22Rv1 (cell line): Measurements from ENCODE around the gene INTS12.
"Not testable (repeated sequence)": the region's sequence is repeated elsewhere in the genome, so short reads cannot be mapped to it uniquely, and the experiment has no call there.

ENCODE experiments used
- H3K27ac ChIP-seq: fragments of 450-650 bp; 2 replicates; pipeline ENCODE4 v1.5.1; 2017
- CTCF ChIP-seq: fragments of 450-650 bp; IDR thresholded peaks from 2 replicates; pipeline ENCODE4 v1.5.1; 2017; ENCODE audit warnings: mild to moderate bottlenecking
- ZFX ChIP-seq: fragments of 450-650 bp; IDR thresholded peaks from 2 replicates; pipeline ENCODE4 v1.6.1; 2017; ENCODE audit warnings: antibody characterized with exemption, borderline replicate concordance

Gene INTS12

GRCh38 chr4:105708181-105709080 lies at the start of gene INTS12, which contains the start of gene GSTCD:
Gene INTS12, minus strand, starts transcription at chr4:105708689. Its CDS starts 8,684 bp downstream, at chr4:105700005.
Gene GSTCD, plus strand, starts transcription at chr4:105708784. Its CDS starts 8,830 bp downstream, at chr4:105717614.
- H3K27ac ChIP-seq: peak within 1 kb of the TSS; percentile 91
- TF ChIP-seq CTCF: no peak
- no peak for TF ChIP-seq ZFX

GRCh38 chr4:105755375-105755774 lies 46.9 kb upstream of the INTS12 start:
- H3K27ac ChIP-seq: no peak overlapping the region
- TF ChIP-seq ZFX: no peak
- no peak for TF ChIP-seq CTCF

GRCh38 chr4:105753361-105753760 lies 44.9 kb upstream of the INTS12 start:
- TF ChIP-seq CTCF: no peak
- no peak for TF ChIP-seq ZFX
- no peak overlapping the region for H3K27ac ChIP-seq

GRCh38 chr4:105751718-105752299 lies 43.3 kb upstream of the INTS12 start:
- no peak for TF ChIP-seq ZFX
- no peak for TF ChIP-seq CTCF
- H3K27ac ChIP-seq: no peak overlapping the region

- no peak overlapping the region for H3K27ac ChIP-seq
- TF ChIP-seq CTCF (no peak), ZFX (no peak)
These were observed 39.7 kb upstream of the INTS12 start for GRCh38 chr4:105748222-105748621.

GRCh38 chr4:105741548-105741947 lies 33.1 kb upstream of the INTS12 start:
- TF ChIP-seq ZFX (no peak), CTCF (no peak)
- H3K27ac ChIP-seq: no peak overlapping the region

GRCh38 chr4:105735217-105735616 lies 26.7 kb upstream of the INTS12 start:
- not testable (repeated sequence) for H3K27ac ChIP-seq

- H3K27ac ChIP-seq: not testable (repeated sequence)
These were observed 21.4 kb upstream of the INTS12 start for GRCh38 chr4:105729895-105730294.
